Fibroblast of lung (primary cell): ENCODE results near the gene TIAM2.

ENCODE experiments used
- CTCF ChIP-seq, 2 donors: IDR thresholded peaks in 1 of 2; conservative IDR thresholded peaks in 1 of 2; 1 replicate in 1 of 2; 2 replicates in 1 of 2; pipeline ENCODE4 v1.5.1; 2011 to 2012; ENCODE audit warnings: low read length in 2 of 2, control low read depth in 1 of 2, inconsistent platforms in 1 of 2, low read depth in 1 of 2, mild to moderate bottlenecking in 1 of 2
- EZH2 ChIP-seq: IDR thresholded peaks from 2 replicates; pipeline ENCODE4 v1.5.1; 2012; ENCODE audit warnings: low read length, control low read depth, mild to moderate bottlenecking; ENCODE audit errors: missing control alignments

- TF ChIP-seq EZH2 (no peak), CTCF (conservative IDR thresholded peaks at IDR 0.05 in 1 of 2, IDR thresholded peaks at IDR 0.05 in 1 of 2; ENCODE audit: low read depth in 1 of 2, low read length in 2 of 2) (no peak)
These were observed 112.4 kb downstream of the TIAM2 start for GRCh38 chr6:155107432-155108069.
